ENCODE results near the gene PARP6. TPM values are rescaled to one million over a fixed set of nuclear protein-coding genes. Genes with fewer than 3 reads are reported as not detected.
A peak's percentile ranks its signal among the peaks of the same experiment; 100 is the strongest.

Gene PARP6
- total and polyA plus RNA-seq, 9 of the 15 experiments (the other 6 are each of a cell fraction or from before 2014, with no cell fraction given) = 14.8 to 83.2 (median 28.3) TPM

DNA sequence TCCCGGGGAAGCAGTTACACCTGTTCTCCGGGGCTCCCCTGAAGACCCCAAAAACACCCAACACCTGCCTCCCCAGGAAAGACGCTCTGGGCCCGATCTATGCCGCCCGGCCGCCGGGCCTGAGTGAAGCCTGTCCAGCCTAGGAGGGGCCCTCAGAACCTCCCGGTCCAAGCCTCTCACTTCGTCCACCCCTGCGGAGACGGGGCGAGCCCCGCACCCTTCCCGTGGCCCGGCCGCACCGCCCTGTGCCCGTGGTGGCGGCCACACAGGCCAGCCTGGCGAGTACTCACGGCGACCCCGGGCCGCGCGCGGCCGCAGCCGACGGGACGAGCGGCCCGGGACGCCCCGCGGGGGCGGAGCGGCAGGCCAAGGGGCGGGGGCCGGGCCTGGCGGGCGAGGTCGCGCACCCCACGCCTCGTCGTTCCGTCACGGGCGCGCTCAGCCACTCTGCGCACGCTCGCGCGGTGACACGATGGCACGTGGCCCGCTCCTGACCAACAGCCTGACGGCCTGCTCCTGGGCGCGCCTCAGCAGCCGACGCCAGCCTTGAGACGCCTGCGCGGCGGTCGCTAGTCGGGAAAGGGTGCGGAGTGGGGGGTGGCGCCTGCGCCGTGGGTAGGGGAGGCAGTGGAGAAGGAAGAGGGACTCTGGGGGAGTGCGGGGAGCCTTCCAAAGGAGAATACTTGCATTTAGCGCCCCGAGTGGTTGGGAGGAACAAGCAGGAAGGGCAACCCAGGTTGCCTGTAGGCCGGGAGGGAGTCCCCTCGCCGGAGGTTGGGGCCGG lies at the start of gene PARP6 (continued):
- peak; percentile 92 for TF ChIP-seq ZNF740 (CRISPR knock-in tag; IDR thresholded peaks at IDR 0.05)
- peak in 1 of 2 experiments; percentile 81; a peak in 1 of 4 replicates for TF ChIP-seq ZNF740 (tag; IDR thresholded peaks at IDR 0.05)
- TF ChIP-seq BMI1 (IDR thresholded peaks at IDR 0.05; ENCODE audit: low read length) = no peak
- TF ChIP-seq CREB1 (IDR thresholded peaks at IDR 0.05) = peak; percentile 89
- peak; percentile 88 for TF ChIP-seq CREB1 (CRISPR knock-in tag; IDR thresholded peaks at IDR 0.05)
- peak; percentile 70; the same call in 1 of the 2 replicates for TF ChIP-seq ZNF589 (CRISPR knock-in tag; IDR thresholded peaks at IDR 0.05; ENCODE audit: low read depth)
- TF ChIP-seq CTCFL (IDR thresholded peaks at IDR 0.05; ENCODE audit: borderline replicate concordance, insufficient read depth, low read depth, low read length, poor library complexity, severe bottlenecking) = peak; percentile 88
- no peak for TF ChIP-seq RBM14 (IDR thresholded peaks at IDR 0.05; ENCODE audit: borderline replicate concordance, insufficient read depth, low read depth, low read length)
- no peak for TF ChIP-seq GTF2F1 (IDR thresholded peaks at IDR 0.05; ENCODE audit: low read depth, low read length)
- TF ChIP-seq ETS2 (tag; IDR thresholded peaks at IDR 0.05; ENCODE audit: borderline replicate concordance, poor library complexity, severe bottlenecking) = no peak
- TF ChIP-seq, protein P1, sequence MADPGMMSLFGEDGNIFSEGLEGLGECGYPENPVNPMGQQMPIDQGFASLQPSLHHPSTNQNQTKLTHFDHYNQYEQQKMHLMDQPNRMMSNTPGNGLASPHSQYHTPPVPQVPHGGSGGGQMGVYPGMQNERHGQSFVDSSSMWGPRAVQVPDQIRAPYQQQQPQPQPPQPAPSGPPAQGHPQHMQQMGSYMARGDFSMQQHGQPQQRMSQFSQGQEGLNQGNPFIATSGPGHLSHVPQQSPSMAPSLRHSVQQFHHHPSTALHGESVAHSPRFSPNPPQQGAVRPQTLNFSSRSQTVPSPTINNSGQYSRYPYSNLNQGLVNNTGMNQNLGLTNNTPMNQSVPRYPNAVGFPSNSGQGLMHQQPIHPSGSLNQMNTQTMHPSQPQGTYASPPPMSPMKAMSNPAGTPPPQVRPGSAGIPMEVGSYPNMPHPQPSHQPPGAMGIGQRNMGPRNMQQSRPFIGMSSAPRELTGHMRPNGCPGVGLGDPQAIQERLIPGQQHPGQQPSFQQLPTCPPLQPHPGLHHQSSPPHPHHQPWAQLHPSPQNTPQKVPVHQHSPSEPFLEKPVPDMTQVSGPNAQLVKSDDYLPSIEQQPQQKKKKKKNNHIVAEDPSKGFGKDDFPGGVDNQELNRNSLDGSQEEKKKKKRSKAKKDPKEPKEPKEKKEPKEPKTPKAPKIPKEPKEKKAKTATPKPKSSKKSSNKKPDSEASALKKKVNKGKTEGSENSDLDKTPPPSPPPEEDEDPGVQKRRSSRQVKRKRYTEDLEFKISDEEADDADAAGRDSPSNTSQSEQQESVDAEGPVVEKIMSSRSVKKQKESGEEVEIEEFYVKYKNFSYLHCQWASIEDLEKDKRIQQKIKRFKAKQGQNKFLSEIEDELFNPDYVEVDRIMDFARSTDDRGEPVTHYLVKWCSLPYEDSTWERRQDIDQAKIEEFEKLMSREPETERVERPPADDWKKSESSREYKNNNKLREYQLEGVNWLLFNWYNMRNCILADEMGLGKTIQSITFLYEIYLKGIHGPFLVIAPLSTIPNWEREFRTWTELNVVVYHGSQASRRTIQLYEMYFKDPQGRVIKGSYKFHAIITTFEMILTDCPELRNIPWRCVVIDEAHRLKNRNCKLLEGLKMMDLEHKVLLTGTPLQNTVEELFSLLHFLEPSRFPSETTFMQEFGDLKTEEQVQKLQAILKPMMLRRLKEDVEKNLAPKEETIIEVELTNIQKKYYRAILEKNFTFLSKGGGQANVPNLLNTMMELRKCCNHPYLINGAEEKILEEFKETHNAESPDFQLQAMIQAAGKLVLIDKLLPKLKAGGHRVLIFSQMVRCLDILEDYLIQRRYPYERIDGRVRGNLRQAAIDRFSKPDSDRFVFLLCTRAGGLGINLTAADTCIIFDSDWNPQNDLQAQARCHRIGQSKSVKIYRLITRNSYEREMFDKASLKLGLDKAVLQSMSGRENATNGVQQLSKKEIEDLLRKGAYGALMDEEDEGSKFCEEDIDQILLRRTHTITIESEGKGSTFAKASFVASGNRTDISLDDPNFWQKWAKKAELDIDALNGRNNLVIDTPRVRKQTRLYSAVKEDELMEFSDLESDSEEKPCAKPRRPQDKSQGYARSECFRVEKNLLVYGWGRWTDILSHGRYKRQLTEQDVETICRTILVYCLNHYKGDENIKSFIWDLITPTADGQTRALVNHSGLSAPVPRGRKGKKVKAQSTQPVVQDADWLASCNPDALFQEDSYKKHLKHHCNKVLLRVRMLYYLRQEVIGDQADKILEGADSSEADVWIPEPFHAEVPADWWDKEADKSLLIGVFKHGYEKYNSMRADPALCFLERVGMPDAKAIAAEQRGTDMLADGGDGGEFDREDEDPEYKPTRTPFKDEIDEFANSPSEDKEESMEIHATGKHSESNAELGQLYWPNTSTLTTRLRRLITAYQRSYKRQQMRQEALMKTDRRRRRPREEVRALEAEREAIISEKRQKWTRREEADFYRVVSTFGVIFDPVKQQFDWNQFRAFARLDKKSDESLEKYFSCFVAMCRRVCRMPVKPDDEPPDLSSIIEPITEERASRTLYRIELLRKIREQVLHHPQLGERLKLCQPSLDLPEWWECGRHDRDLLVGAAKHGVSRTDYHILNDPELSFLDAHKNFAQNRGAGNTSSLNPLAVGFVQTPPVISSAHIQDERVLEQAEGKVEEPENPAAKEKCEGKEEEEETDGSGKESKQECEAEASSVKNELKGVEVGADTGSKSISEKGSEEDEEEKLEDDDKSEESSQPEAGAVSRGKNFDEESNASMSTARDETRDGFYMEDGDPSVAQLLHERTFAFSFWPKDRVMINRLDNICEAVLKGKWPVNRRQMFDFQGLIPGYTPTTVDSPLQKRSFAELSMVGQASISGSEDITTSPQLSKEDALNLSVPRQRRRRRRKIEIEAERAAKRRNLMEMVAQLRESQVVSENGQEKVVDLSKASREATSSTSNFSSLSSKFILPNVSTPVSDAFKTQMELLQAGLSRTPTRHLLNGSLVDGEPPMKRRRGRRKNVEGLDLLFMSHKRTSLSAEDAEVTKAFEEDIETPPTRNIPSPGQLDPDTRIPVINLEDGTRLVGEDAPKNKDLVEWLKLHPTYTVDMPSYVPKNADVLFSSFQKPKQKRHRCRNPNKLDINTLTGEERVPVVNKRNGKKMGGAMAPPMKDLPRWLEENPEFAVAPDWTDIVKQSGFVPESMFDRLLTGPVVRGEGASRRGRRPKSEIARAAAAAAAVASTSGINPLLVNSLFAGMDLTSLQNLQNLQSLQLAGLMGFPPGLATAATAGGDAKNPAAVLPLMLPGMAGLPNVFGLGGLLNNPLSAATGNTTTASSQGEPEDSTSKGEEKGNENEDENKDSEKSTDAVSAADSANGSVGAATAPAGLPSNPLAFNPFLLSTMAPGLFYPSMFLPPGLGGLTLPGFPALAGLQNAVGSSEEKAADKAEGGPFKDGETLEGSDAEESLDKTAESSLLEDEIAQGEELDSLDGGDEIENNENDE (IDR thresholded peaks at IDR 0.05; ENCODE audit: low read depth, low read length) = no peak
